Neural cell (in vitro differentiated cells): ENCODE measurements around the gene P2RX5. TPM values are rescaled to one million over a fixed set of nuclear protein-coding genes. Genes with fewer than 3 reads are reported as not detected.

Source experiments
- H2AFZ ChIP-seq: fragments of 200-600, 300-800 bp; sonication (generic), shearing (Covaris generic); 2 replicates; pipeline ENCODE4 v1.6.0; 2014; ENCODE audit warnings: low read depth, mild to moderate bottlenecking, antibody characterized with exemption, low read length, moderate library complexity
- H3F3A ChIP-seq: fragments of 200-600 bp; shearing (Covaris generic); 2 replicates; pipeline ENCODE4 v1.6.1; 2016; ENCODE audit warnings: mild to moderate bottlenecking, moderate library complexity, mixed read lengths, antibody characterized with exemption, low read length; ENCODE audit not compliant: insufficient read depth, poor library complexity, severe bottlenecking
- H3K27ac ChIP-seq: fragments of 200-600, 300-800 bp; sonication (generic), shearing (Covaris generic); 2 replicates; pipeline ENCODE4 v1.5.1; 2014; ENCODE audit warnings: mild to moderate bottlenecking, low read length, moderate library complexity
- H3K27me3 ChIP-seq: fragments of 300-800, 200-600 bp; sonication (generic), shearing (Covaris generic); 2 replicates; pipeline ENCODE4 v1.6.0; 2014; ENCODE audit warnings: mild to moderate bottlenecking, low read depth, low read length, moderate library complexity; ENCODE audit not compliant: insufficient read depth
- H3K36me3 ChIP-seq: fragments of 300-800, 200-600 bp; sonication (generic), shearing (Covaris generic); 2 replicates; pipeline ENCODE4 v1.5.1; 2014; ENCODE audit warnings: mild to moderate bottlenecking, antibody characterized with exemption, low read length, moderate library complexity; ENCODE audit not compliant: insufficient read depth
- H3K4me2 ChIP-seq: fragments of 300-800, 200-600 bp; sonication (generic), shearing (Covaris generic); 2 replicates; pipeline ENCODE4 v1.6.0; 2014; ENCODE audit warnings: mild to moderate bottlenecking, low read length
- H3K4me3 ChIP-seq: fragments of 300-800, 200-600 bp; sonication (generic), shearing (Covaris generic); 2 replicates; pipeline ENCODE4 v1.5.1; 2014; ENCODE audit warnings: mild to moderate bottlenecking, low read length, moderate library complexity
- H3K79me2 ChIP-seq: fragments of 200-600 bp; shearing (Covaris generic); replicated peaks from 2 replicates; pipeline ENCODE4 v1.6.0; 2014; ENCODE audit warnings: mild to moderate bottlenecking, low read length, moderate library complexity; ENCODE audit not compliant: insufficient read depth
- H3K9ac ChIP-seq: fragments of 300-800, 200-600 bp; sonication (generic), shearing (Covaris generic); 2 replicates; pipeline ENCODE4 v1.6.1; 2016; ENCODE audit warnings: mild to moderate bottlenecking, low read length, mixed read lengths
- H3K9me2 ChIP-seq: fragments of 200-600 bp; shearing (Covaris generic); 2 replicates; pipeline ENCODE4 v1.6.1; 2016; ENCODE audit warnings: mild to moderate bottlenecking, low read length, mixed read lengths; ENCODE audit not compliant: insufficient read depth
- H3K9me3 ChIP-seq: fragments of 200-600, 300-800 bp; sonication (generic), shearing (Covaris generic); 2 replicates; pipeline ENCODE4 v1.6.1; 2016; ENCODE audit warnings: mild to moderate bottlenecking, mixed run types, low read length, moderate library complexity, mixed read lengths
- H4K20me1 ChIP-seq: fragments of 200-600 bp; shearing (Covaris generic); 2 replicates; pipeline ENCODE4 v1.6.1; 2016; ENCODE audit warnings: mild to moderate bottlenecking, mixed run types; ENCODE audit not compliant: insufficient read depth
- CTCF ChIP-seq: fragments of 450-650 bp; IDR thresholded peaks from 2 replicates; pipeline ENCODE4 v1.5.1; 2014; ENCODE audit warnings: antibody characterized with exemption, mild to moderate bottlenecking, moderate library complexity; ENCODE audit not compliant: poor library complexity, severe bottlenecking
- EP300 ChIP-seq: fragments of 450-650 bp; conservative IDR thresholded peaks from 2 replicates; pipeline ENCODE4 v1.6.1; 2014; ENCODE audit warnings: antibody characterized with exemption, mild to moderate bottlenecking, moderate library complexity; ENCODE audit not compliant: poor library complexity, severe bottlenecking
- EZH2 ChIP-seq: fragments of 200-600, 300-800 bp; shearing (Covaris generic), sonication (generic); IDR thresholded peaks from 2 replicates; pipeline ENCODE4 v1.6.1; 2014; ENCODE audit warnings: antibody characterized with exemption, low read length, borderline replicate concordance, mild to moderate bottlenecking; ENCODE audit not compliant: insufficient read depth, poor library complexity, severe bottlenecking
- MXI1 ChIP-seq: fragments of 450-650 bp; conservative IDR thresholded peaks from 2 replicates; pipeline ENCODE4 v1.6.1; 2014; ENCODE audit warnings: antibody characterized with exemption, mild to moderate bottlenecking; ENCODE audit not compliant: poor library complexity, severe bottlenecking
- POLR2AphosphoS5 ChIP-seq: IDR thresholded peaks from 2 replicates; pipeline ENCODE4 v1.6.1; 2012
- RAD21 ChIP-seq: fragments of 450-650 bp; conservative IDR thresholded peaks from 2 replicates; pipeline ENCODE4 v1.6.1; 2014; ENCODE audit warnings: antibody characterized with exemption, mild to moderate bottlenecking, moderate library complexity
- REST ChIP-seq: IDR thresholded peaks from 2 replicates; pipeline ENCODE4 v1.6.1; 2012; ENCODE audit warnings: borderline replicate concordance
- SMC3 ChIP-seq: fragments of 450-650 bp; conservative IDR thresholded peaks from 2 replicates; pipeline ENCODE4 v1.6.1; 2014; ENCODE audit warnings: antibody characterized with exemption, mild to moderate bottlenecking, moderate library complexity; ENCODE audit not compliant: poor library complexity
- TAF1 ChIP-seq: IDR thresholded peaks from 2 replicates; pipeline ENCODE4 v1.6.1; 2012; ENCODE audit warnings: low read depth
- polyA plus RNA-seq: library from polyadenylated mRNA; depleted of rRNA; stranded (reverse); fragments of >200 nt; gene quantifications from 2 replicates; pipeline ENCODE4 v1.2.3, GENCODE V29; 2014

Gene P2RX5
- polyA plus RNA-seq, 1 donor from 2014 or later = 7.0 TPM

GRCh38 chr17:3657874-3658783 is 37.8 kb downstream of the P2RX5 start:
- H3K9me2 ChIP-seq = no peaks in the 10 kb centered on the region
- no peak overlapping the region for H3K27ac ChIP-seq
- H3K4me2 ChIP-seq = no peak overlapping the region
- H3K4me3 ChIP-seq = no peak overlapping the region
- no peak overlapping the region for H3K9ac ChIP-seq
- H3K27me3 ChIP-seq = no peaks in the 10 kb centered on the region
- H3F3A ChIP-seq = no peaks in the 10 kb centered on the region
- H4K20me1 ChIP-seq = no peaks in the 10 kb centered on the region
- no peak overlapping the region for H2AFZ ChIP-seq
- no peak for TF ChIP-seq SMC3
- no peak for TF ChIP-seq MXI1
- no peak for TF ChIP-seq REST
- no peak for TF ChIP-seq RAD21
- no peak for TF ChIP-seq TAF1
- no peak for TF ChIP-seq POLR2AphosphoS5
- TF ChIP-seq EP300 = no peak
- no peak for TF ChIP-seq EZH2
- no peak for TF ChIP-seq CTCF
- no peaks in the 10 kb centered on the region for H3K36me3 ChIP-seq
- H3K9me3 ChIP-seq = no peaks in the 10 kb centered on the region
- H3K79me2 ChIP-seq = no peaks in the 10 kb centered on the region

- Histone ChIP-seq H3K27ac (no peak overlapping the region), H3K4me3 (no peak overlapping the region), H3K27me3 (no peaks in the 10 kb centered on the region), H3K4me2 (no peak overlapping the region), H3K9me2 (no peaks in the 10 kb centered on the region), H4K20me1 (no peaks in the 10 kb centered on the region), H2AFZ (no peak overlapping the region), H3K79me2 (no peaks in the 10 kb centered on the region), H3K36me3 (no peaks in the 10 kb centered on the region), H3K9me3 (no peaks in the 10 kb centered on the region), H3F3A (no peaks in the 10 kb centered on the region), H3K9ac (no peak overlapping the region)
- TF ChIP-seq EZH2 = no peak
- no peak for TF ChIP-seq CTCF
- no peak for TF ChIP-seq MXI1
These were observed 38.4 kb downstream of the P2RX5 start for GRCh38 chr17:3657588-3657869.
